SK-N-SH treated with all-trans-retinoic acid at 6 μM for 48 hours (cell line): ENCODE measurements around the gene ADAMTS17.

Experiments used
- RARB ChIP-seq: fragments of 250-450 bp; sonication (Bioruptor Pico); IDR thresholded peaks from 2 replicates; pipeline ENCODE4 v1.8.0; 2021; ENCODE audit warnings: mild to moderate bottlenecking, moderate library complexity
- TCF4 ChIP-seq: fragments of 250-450 bp; sonication (Bioruptor Pico); IDR thresholded peaks from 2 replicates; pipeline ENCODE4 v1.8.0; 2021; ENCODE audit warnings: mild to moderate bottlenecking, moderate library complexity, borderline replicate concordance
- TOX ChIP-seq: fragments of 250-450 bp; sonication (Bioruptor Pico); IDR thresholded peaks from 2 replicates; pipeline ENCODE4 v1.8.0; 2021; ENCODE audit warnings: mild to moderate bottlenecking, moderate library complexity, borderline replicate concordance
- ZC3H10 ChIP-seq: fragments of 250-450 bp; sonication (Bioruptor Pico); IDR thresholded peaks from 2 replicates; pipeline ENCODE4 v1.5.1; 2021; ENCODE audit warnings: mild to moderate bottlenecking, moderate library complexity
- ZFP3 ChIP-seq: fragments of 250-450 bp; sonication (Bioruptor Pico); IDR thresholded peaks from 2 replicates; pipeline ENCODE4 v1.5.0; 2020; ENCODE audit warnings: mild to moderate bottlenecking, moderate library complexity
- ZNF565 ChIP-seq: fragments of 450-650 bp; formaldehyde crosslinking; conservative IDR thresholded peaks from 2 replicates; pipeline ENCODE4 v1.5.0; 2020; ENCODE audit warnings: low read depth, mild to moderate bottlenecking, moderate library complexity
- ZNF70 ChIP-seq: fragments of 450-650 bp; formaldehyde crosslinking; IDR thresholded peaks from 2 replicates; pipeline ENCODE4 v1.5.0; 2020; ENCODE audit warnings: mild to moderate bottlenecking, moderate library complexity
- ZNF8 ChIP-seq: fragments of 450-650 bp; formaldehyde crosslinking; IDR thresholded peaks from 2 replicates; pipeline ENCODE4 v1.5.0; 2020; ENCODE audit warnings: mild to moderate bottlenecking, moderate library complexity
- TF ChIP-seq, protein P1 (sequence below): fragments of 250-450 bp; sonication (Bioruptor Pico); IDR thresholded peaks from 2 replicates; pipeline ENCODE4 v1.5.1; 2021; ENCODE audit warnings: mild to moderate bottlenecking, moderate library complexity

DNA sequence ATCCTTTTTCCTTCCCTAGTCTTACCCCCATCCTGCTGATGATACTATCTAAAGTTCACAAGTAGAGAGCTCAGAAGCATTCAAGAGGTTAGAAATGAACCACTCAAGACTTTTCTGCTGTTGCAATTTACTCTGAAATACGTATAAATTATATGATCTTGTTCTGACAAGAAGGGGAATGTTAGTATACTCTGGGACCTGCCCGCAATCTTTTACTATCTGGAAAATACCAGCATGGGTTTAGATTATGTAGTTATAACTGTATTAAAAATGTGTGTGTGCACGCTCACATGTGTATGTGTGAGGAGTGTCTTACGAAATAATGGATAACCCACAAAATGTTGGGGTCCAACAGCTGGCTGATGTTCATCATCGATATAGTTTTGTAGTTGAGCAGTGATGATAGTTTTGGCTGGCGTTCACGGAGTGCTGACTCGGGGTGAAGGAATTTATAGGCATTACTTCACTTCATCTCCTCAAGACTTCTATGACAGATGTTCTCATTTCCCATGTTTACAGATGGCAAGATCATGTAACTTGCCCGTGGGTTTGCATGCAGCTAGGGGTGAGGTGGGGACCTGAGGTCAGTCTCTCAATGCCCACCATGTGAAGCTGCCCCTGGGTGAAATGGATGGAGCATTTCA lies 311.1 kb downstream of the ADAMTS17 start:
- TF ChIP-seq ZC3H10 (no peak), RARB (CRISPR knock-in tag) (no peak), TOX (CRISPR knock-in tag) (no peak), TCF4 (CRISPR knock-in tag) (no peak), ZNF70 (CRISPR knock-in tag) (no peak), ZFP3 (no peak), ZNF565 (no peak), ZNF8 (CRISPR knock-in tag) (no peak)
- TF ChIP-seq, protein P1, sequence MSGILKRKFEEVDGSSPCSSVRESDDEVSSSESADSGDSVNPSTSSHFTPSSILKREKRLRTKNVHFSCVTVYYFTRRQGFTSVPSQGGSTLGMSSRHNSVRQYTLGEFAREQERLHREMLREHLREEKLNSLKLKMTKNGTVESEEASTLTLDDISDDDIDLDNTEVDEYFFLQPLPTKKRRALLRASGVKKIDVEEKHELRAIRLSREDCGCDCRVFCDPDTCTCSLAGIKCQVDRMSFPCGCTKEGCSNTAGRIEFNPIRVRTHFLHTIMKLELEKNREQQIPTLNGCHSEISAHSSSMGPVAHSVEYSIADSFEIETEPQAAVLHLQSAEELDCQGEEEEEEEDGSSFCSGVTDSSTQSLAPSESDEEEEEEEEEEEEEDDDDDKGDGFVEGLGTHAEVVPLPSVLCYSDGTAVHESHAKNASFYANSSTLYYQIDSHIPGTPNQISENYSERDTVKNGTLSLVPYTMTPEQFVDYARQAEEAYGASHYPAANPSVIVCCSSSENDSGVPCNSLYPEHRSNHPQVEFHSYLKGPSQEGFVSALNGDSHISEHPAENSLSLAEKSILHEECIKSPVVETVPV (CRISPR knock-in tag) = no peak
